ENCODE results near the gene RNASE11.

RNASE11 gene

DNA sequence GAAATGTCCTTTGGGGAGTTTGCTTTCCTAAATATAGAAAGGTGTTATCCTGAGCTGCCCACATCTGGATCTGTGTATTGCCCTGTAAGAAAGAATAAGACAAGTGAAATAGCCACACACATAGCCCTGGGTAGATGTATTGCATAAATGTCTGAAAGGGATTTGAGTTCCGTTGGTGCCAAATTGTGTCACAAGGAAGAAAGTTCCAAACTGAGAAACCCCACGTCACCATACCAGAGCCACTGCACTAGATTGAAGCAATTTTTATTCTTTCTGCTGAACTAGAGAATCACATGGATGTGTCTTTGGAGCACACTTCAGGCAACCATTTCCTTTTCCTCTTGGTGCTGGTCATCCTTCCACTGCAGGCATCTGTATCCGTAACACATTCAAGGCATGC is 32.0 kb downstream of the RNASE11 start:
- DNase-seq (ENCODE audit: low spot score in 2 of 2) (no peak), ATAC-seq (ENCODE audit: low read depth) (no peak)
- H3K36me3 Mint-ChIP-seq, result peaks cover 2% of the 10 kb centered on the region
- H3K27me3 Mint-ChIP-seq, result peaks cover 7% of the 10 kb centered on the region
- H3K4me1 Mint-ChIP-seq, result no peaks in the 10 kb centered on the region
- no peaks in the 10 kb centered on the region for H3K9me3 Mint-ChIP-seq
- H3K27ac Mint-ChIP-seq, result no peak overlapping the region
- no peak overlapping the region for H3K4me3 Mint-ChIP-seq

- no peak overlapping the region for H3K27ac Mint-ChIP-seq
- no peak overlapping the region for H3K4me3 Mint-ChIP-seq
- no peaks in the 10 kb centered on the region for H3K4me1 Mint-ChIP-seq
- peaks cover 6% of the 10 kb centered on the region for H3K27me3 Mint-ChIP-seq
- DNase-seq (ENCODE audit: low spot score in 2 of 2), result no peak
- ATAC-seq (ENCODE audit: low read depth), result no peak
- H3K36me3 Mint-ChIP-seq, result peaks cover 2% of the 10 kb centered on the region
- H3K9me3 Mint-ChIP-seq, result no peaks in the 10 kb centered on the region
Measured at GRCh38 chr14:20553024-20553423, 34.8 kb downstream of the RNASE11 start.

DNA sequence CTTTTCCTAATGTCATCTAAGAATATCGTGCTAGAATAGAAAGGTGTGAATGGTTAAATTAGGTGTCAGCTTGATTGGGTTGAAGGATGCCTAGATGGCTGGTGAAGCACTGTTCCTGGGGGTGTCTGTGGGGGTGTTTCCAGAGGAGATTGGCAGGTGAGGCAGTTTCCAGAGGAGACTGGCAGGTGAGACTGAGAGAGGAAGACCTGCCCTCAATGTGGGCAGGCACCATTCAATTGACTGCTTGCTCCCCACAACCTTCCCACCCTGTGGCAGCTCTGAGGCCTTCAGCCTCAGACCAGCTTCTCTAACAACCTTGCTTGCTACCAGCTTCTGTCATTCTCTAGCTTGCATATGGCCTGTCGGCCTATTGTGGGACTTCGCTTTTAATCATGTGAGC is 36.2 kb downstream of the RNASE11 start:
- DNase-seq (ENCODE audit: low spot score in 2 of 2) (no peak), ATAC-seq (ENCODE audit: low read depth) (no peak)
- H3K4me1 Mint-ChIP-seq, result no peaks in the 10 kb centered on the region
- H3K27me3 Mint-ChIP-seq, result peaks cover 5% of the 10 kb centered on the region
- no peak overlapping the region for H3K27ac Mint-ChIP-seq
- H3K9me3 Mint-ChIP-seq, result no peaks in the 10 kb centered on the region
- no peaks in the 10 kb centered on the region for H3K36me3 Mint-ChIP-seq
- H3K4me3 Mint-ChIP-seq, result no peak overlapping the region

DNA sequence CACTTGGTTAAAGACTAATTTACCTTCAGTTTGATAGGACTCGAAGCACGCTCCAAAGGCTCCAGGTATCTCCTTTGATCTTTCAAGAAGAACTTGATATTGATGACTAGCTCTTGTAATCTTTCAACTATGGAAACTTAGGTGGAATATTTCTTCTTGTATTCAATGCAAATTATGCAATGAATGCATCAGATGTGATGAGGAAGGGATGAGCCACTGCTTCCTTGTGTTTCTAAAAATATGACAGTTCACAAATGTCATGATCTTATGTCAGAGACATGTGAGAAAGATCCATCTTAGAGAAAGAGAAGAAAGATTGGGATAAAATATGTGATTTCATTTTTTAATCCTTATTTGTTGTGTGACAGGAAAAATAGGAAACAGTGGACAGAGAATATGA is 36.9 kb downstream of the RNASE11 start:
- H3K4me1 Mint-ChIP-seq, result no peaks in the 10 kb centered on the region
- no peak overlapping the region for H3K27ac Mint-ChIP-seq
- no peak for ATAC-seq (ENCODE audit: low read depth)
- no peak for DNase-seq (ENCODE audit: low spot score in 2 of 2)
- no peaks in the 10 kb centered on the region for H3K36me3 Mint-ChIP-seq
- H3K9me3 Mint-ChIP-seq, result no peaks in the 10 kb centered on the region
- no peak overlapping the region for H3K4me3 Mint-ChIP-seq
- H3K27me3 Mint-ChIP-seq, result peaks cover 5% of the 10 kb centered on the region

- H3K4me1 Mint-ChIP-seq, result no peaks in the 10 kb centered on the region
- DNase-seq (ENCODE audit: low spot score in 2 of 2) (no peak), ATAC-seq (ENCODE audit: low read depth) (no peak)
- H3K4me3 Mint-ChIP-seq, result no peak overlapping the region
- peaks cover 14% of the 10 kb centered on the region for H3K27me3 Mint-ChIP-seq
- H3K27ac Mint-ChIP-seq, result no peak overlapping the region
- H3K36me3 Mint-ChIP-seq, result no peaks in the 10 kb centered on the region
- no peaks in the 10 kb centered on the region for H3K9me3 Mint-ChIP-seq
Measured at GRCh38 chr14:20548414-20549158, 39.2 kb downstream of the RNASE11 start.

GRCh38 chr14:20546877-20547276 is 40.9 kb downstream of the RNASE11 start:
- no peak for DNase-seq (ENCODE audit: low spot score in 2 of 2)
- Mint-ChIP-seq H3K27ac (no peak overlapping the region), H3K27me3 (peaks cover 14% of the 10 kb centered on the region), H3K36me3 (no peaks in the 10 kb centered on the region), H3K4me1 (no peaks in the 10 kb centered on the region), H3K9me3 (no peaks in the 10 kb centered on the region), H3K4me3 (no peak overlapping the region)
- ATAC-seq (ENCODE audit: low read depth), result no peak

DNA sequence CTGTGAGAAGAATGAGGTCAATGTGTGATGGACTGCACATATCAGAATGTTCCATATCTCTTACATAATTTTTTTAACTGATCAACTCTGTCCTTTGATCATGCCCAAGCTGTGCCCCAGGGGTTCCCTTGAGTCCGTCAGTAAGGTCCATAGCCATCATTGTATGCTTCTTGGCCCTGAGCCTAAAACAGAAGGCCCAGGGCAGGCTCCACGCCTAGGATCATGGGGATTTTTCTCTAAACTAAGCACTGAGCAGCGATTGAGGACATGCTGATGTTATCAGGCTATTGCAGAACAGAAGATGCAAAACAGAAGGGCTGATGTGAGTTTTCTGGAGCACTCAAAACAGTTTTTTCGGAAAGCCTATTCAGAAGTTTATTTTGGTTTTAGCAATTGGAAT is 47.9 kb downstream of the RNASE11 start:
- Mint-ChIP-seq H3K27ac (no peak overlapping the region), H3K9me3 (no peaks in the 10 kb centered on the region), H3K27me3 (peaks cover 6% of the 10 kb centered on the region), H3K36me3 (no peaks in the 10 kb centered on the region), H3K4me3 (no peak overlapping the region), H3K4me1 (no peaks in the 10 kb centered on the region)
- no peak for DNase-seq (ENCODE audit: low spot score in 2 of 2)
- no peak for ATAC-seq (ENCODE audit: low read depth)
